GM11168 (cell line): ENCODE results near the gene CDCA4.
"Not testable (repeated sequence)": the region's sequence is repeated elsewhere in the genome, so short reads cannot be mapped to it uniquely, and the experiment has no call there.

Experiments
- in situ Hi-C: fragments of 300-500 bp; cut with MboI; formaldehyde crosslinking; loops from one replicate; pipeline ENCODE4 v1.12.0; 2022; ENCODE audit warnings: low sequenced_read_pairs; ENCODE audit not compliant: unreplicated experiment

Gene CDCA4

GRCh38 chr14:105020815-105021655, at the start of gene CDCA4:
TSS of gene CDCA4 (minus strand) at chr14:105021083. CDS start at chr14:105011929, 9,154 bp downstream.
- in situ Hi-C loops: no loop called here

GRCh38 chr14:105069871-105070759, 49.2 kb upstream of the CDCA4 start:
- in situ Hi-C loops: no loop called here

- in situ Hi-C loops: no loop called here
These were observed 48.6 kb upstream of the CDCA4 start for GRCh38 chr14:105069522-105069870.

GRCh38 chr14:105068818-105069217, 47.9 kb upstream of the CDCA4 start:
- in situ Hi-C loops: no loop called here

GRCh38 chr14:105067969-105068301, 47.1 kb upstream of the CDCA4 start:
- in situ Hi-C loops: no loop called here

GRCh38 chr14:105067140-105067968, 46.5 kb upstream of the CDCA4 start:
- in situ Hi-C loops: no loop called here

GRCh38 chr14:105066240-105067071, 45.6 kb upstream of the CDCA4 start:
- in situ Hi-C loops: no loop called here

GRCh38 chr14:105065280-105066228, 44.7 kb upstream of the CDCA4 start, which contains the start of gene GPR132:
TSS of gene GPR132 (minus strand) at chr14:105065430. CDS start at chr14:105055420, 10,010 bp downstream.
- in situ Hi-C loops: no loop called here

- in situ Hi-C loops: no loop called here
These were observed 43.8 kb upstream of the CDCA4 start for GRCh38 chr14:105064721-105065143.

- in situ Hi-C loops: no loop called here
These were observed 43.1 kb upstream of the CDCA4 start for GRCh38 chr14:105064001-105064400.

- in situ Hi-C loops: not testable (repeated sequence)
These were observed 42.6 kb upstream of the CDCA4 start for GRCh38 chr14:105063506-105063905.

GRCh38 chr14:105063056-105063455, 42.2 kb upstream of the CDCA4 start:
- in situ Hi-C loops: no loop called here

- in situ Hi-C loops: no loop called here
These were observed 41.2 kb upstream of the CDCA4 start for GRCh38 chr14:105062048-105062433.

- in situ Hi-C loops: no loop called here
These were observed 40.7 kb upstream of the CDCA4 start for GRCh38 chr14:105061428-105062047.

GRCh38 chr14:105060751-105061427, 40.0 kb upstream of the CDCA4 start:
- in situ Hi-C loops: no loop called here

GRCh38 chr14:105059925-105060565, 39.2 kb upstream of the CDCA4 start:
- in situ Hi-C loops: no loop called here
